Measurements from ENCODE around the gene BDH2.

BDH2 gene

DNA sequence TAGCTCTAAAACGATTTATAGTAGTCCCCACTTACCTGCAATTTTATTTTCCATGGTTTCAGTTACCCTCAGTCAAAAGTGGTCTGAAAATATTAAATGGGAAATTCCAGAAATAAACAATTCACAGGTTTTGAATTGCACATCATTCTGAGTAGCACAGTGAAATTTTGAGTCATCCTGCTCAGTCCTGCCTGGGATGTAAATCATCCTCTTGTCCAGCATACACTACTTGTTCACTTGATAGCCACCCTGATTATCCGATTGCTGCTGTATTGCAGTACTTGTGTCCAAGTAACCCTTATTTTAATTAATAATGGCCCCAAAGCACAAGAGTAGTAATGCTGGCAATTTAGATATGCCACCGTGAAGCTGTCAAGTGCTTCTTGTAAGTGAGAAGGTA is 23.5 kb upstream of the BDH2 start:
- DNase-seq (ENCODE audit: low read depth), result no peak
- no peak overlapping the region for H3K4me3 ChIP-seq (ENCODE audit: control insufficient read depth, low read depth, low read length)
- TF ChIP-seq, protein P1, sequence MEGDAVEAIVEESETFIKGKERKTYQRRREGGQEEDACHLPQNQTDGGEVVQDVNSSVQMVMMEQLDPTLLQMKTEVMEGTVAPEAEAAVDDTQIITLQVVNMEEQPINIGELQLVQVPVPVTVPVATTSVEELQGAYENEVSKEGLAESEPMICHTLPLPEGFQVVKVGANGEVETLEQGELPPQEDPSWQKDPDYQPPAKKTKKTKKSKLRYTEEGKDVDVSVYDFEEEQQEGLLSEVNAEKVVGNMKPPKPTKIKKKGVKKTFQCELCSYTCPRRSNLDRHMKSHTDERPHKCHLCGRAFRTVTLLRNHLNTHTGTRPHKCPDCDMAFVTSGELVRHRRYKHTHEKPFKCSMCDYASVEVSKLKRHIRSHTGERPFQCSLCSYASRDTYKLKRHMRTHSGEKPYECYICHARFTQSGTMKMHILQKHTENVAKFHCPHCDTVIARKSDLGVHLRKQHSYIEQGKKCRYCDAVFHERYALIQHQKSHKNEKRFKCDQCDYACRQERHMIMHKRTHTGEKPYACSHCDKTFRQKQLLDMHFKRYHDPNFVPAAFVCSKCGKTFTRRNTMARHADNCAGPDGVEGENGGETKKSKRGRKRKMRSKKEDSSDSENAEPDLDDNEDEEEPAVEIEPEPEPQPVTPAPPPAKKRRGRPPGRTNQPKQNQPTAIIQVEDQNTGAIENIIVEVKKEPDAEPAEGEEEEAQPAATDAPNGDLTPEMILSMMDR (IDR thresholded peaks at IDR 0.05; ENCODE audit: control insufficient read depth, insufficient read depth, low read depth, low read length, missing control alignments), result no peak

DNA sequence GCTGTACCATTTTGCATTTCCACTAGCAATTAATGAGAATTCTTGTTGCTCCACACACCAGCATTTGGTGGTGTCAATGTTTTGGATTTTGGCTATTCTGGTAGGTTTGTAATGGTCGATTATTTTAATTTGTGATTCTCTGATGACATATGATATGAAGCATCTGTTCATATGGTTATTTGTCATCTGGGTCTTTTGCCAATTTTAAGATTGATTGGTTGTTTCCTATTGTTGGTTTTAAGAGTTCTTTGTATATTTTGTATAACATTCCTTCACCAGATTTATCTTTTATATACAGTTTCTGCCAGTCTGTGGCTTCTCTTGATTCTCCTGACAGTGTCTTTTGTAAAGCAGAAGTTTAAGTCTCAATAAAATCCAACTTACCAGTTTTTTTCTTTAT is 18.5 kb upstream of the BDH2 start:
- DNase-seq (ENCODE audit: low read depth), result no peak
- H3K4me3 ChIP-seq (ENCODE audit: control insufficient read depth, low read depth, low read length), result no peak overlapping the region
- TF ChIP-seq, protein P1 (IDR thresholded peaks at IDR 0.05; ENCODE audit: control insufficient read depth, insufficient read depth, low read depth, low read length, missing control alignments), result no peak

GRCh38 chr4:103111598-103111997 is 12.0 kb upstream of the BDH2 start:
- TF ChIP-seq, protein P1 (IDR thresholded peaks at IDR 0.05; ENCODE audit: control insufficient read depth, insufficient read depth, low read depth, low read length, missing control alignments), result no peak
- DNase-seq (ENCODE audit: low read depth), result no peak
- H3K4me3 ChIP-seq (ENCODE audit: control insufficient read depth, low read depth, low read length), result no peak overlapping the region

DNA sequence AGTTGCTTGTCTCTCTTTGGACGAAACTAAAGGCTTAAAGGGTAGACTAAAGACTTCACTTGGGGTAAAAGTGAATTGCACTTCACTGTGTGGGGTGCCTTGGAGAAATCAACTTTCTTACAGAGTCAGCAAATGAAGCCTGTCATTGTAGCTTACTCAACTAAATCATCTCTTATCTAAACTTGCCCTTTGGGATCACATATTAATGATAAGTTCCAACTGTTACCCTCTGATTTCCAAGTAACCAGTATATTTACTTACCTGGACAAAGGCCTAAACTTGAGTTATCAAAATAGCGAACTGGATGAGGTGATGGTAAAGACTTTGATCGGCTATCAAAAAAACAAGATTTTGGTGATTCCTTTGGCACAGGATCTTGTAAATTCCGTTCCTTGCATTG is 8.9 kb upstream of the BDH2 start:
- TF ChIP-seq, protein P1 (IDR thresholded peaks at IDR 0.05; ENCODE audit: control insufficient read depth, insufficient read depth, low read depth, low read length, missing control alignments), result no peak
- H3K4me3 ChIP-seq (ENCODE audit: control insufficient read depth, low read depth, low read length), result no peak overlapping the region
- no peak for DNase-seq (ENCODE audit: low read depth)

DNA sequence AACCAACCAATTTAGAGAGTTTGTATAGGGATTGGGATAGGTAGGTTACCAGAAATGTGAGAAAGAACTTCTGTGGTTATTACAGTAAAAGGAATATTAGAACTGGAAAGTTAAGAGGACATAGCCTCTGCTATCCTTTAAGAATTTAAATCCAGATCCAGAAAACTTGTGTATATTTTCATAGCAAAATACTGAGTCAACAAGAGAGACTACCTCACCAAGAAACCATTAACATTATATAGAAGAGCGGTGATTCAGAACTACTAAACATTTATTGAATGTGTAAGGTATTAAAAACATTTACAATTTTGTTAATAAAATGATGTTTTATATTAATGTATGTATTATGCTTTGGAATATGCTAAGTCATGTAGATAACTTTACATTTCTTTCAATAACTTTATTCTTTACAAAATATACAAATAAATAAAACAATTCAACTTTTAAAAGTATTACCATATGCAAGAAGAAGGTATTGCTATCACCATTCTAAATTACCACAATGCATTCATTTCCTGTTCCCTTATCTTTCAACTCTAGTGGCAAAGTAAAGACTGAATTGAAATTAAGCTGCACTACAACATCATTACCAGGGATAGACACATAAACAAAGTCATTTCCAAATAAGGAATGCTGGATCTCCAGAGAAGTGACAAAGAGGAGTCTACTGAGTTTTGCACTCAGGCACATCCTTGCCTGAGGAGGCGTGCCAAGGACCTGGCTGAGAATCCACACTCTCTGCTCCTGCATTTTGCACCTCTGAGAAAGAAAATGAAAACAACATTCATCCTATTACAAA is 6.1 kb upstream of the BDH2 start:
- TF ChIP-seq, protein P1 (IDR thresholded peaks at IDR 0.05; ENCODE audit: control insufficient read depth, insufficient read depth, low read depth, low read length, missing control alignments), result no peak

DNA sequence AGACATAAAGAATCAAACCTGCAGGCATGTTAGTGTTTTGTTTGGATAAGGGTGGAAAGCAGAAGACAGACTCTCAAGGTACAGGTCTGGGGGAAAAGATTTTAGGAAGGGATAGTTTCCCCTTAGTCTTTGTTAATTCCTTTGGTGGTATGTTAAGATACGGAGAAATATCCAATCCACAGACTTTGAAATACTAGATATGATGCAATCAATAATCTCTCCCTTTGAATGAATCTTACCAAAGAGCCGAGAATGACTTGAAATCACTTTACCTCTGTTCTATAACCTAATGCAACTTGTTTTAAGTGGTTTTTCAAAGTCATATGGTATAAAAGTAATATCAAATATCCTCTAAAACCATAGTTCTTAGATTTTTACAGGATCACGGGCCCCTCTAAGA is 5.3 kb upstream of the BDH2 start:
- TF ChIP-seq, protein P1 (IDR thresholded peaks at IDR 0.05; ENCODE audit: control insufficient read depth, insufficient read depth, low read depth, low read length, missing control alignments), result no peak
- no peak overlapping the region for H3K4me3 ChIP-seq (ENCODE audit: control insufficient read depth, low read depth, low read length)
- DNase-seq (ENCODE audit: low read depth), result no peak

More for the DNA sequence above, 6.1 kb upstream of the BDH2 start:
- DNase-seq (ENCODE audit: low read depth), result no peak
- H3K4me3 ChIP-seq (ENCODE audit: control insufficient read depth, low read depth, low read length), result no peak overlapping the region

All from AG09309 (cell line).